ENCODE results near the gene SLIT2. TPM values are rescaled to one million over a fixed set of nuclear protein-coding genes. Genes with fewer than 3 reads are reported as not detected.

Gene SLIT2
- total RNA-seq, 2 experiments from 2014 or later: not detected

- no peak for DNase-seq
- no peak overlapping the region for H3K4me3 Mint-ChIP-seq
- no peaks in the 10 kb centered on the region for H3K27me3 Mint-ChIP-seq (ENCODE audit: low read depth)
- H3K9me3 Mint-ChIP-seq: no peaks in the 10 kb centered on the region
- intact Hi-C loops (cut with micrococcal nuclease): no loop called here
- CTCF ChIA-PET: no interaction called here
- H3K4me1 Mint-ChIP-seq (ENCODE audit: low read depth): no peaks in the 10 kb centered on the region
- H3K27ac Mint-ChIP-seq: no peak overlapping the region
- no peaks in the 10 kb centered on the region for H3K36me3 Mint-ChIP-seq (ENCODE audit: low read depth)
These were observed 38.1 kb downstream of the SLIT2 start for GRCh38 chr4:20289782-20290181.

- no peak for DNase-seq
- Mint-ChIP-seq H3K9me3 (no peaks in the 10 kb centered on the region), H3K27me3 (ENCODE audit: low read depth) (no peaks in the 10 kb centered on the region), H3K4me3 (no peak overlapping the region), H3K27ac (no peak overlapping the region), H3K4me1 (ENCODE audit: low read depth) (no peaks in the 10 kb centered on the region), H3K36me3 (ENCODE audit: low read depth) (no peaks in the 10 kb centered on the region)
- intact Hi-C loops (cut with micrococcal nuclease): no loop called here
- CTCF ChIA-PET: no interaction called here
These were observed 41.0 kb downstream of the SLIT2 start for GRCh38 chr4:20292739-20293138.

DNA sequence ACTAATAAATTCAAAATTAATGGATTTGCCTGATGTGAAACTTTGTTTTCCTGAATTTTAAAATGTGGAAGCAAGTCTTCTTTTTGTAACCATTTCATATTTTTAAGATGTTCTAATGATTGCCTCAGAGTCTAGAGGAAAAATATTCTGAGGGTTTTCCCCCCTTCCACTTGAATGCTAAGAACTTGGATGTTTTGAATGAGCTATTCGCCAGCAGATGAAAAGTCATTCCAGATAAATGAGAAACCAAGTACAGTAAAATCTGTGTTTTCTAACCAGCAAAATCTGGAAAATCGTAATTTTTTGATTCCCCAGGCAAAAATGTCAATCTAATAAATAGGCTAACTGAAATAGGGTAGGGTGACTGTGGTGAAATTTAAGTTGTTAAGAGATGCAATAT is 45.6 kb downstream of the SLIT2 start:
- DNase-seq: no peak
- H3K4me3 Mint-ChIP-seq: no peak overlapping the region
- intact Hi-C loops (cut with micrococcal nuclease): no loop called here
- no peaks in the 10 kb centered on the region for H3K4me1 Mint-ChIP-seq (ENCODE audit: low read depth)
- no peaks in the 10 kb centered on the region for H3K27me3 Mint-ChIP-seq (ENCODE audit: low read depth)
- H3K9me3 Mint-ChIP-seq: no peaks in the 10 kb centered on the region
- CTCF ChIA-PET: no interaction called here
- H3K36me3 Mint-ChIP-seq (ENCODE audit: low read depth): no peaks in the 10 kb centered on the region
- no peak overlapping the region for H3K27ac Mint-ChIP-seq

- CTCF ChIA-PET: interaction anchor here (0.7 kb wide), 1 partner anchor 20 kb away, joined by 5 read pairs; no protein-coding TSS in a partner anchor
- H3K4me3 Mint-ChIP-seq: no peak overlapping the region
- H3K36me3 Mint-ChIP-seq (ENCODE audit: low read depth): no peaks in the 10 kb centered on the region
- intact Hi-C loops (cut with micrococcal nuclease): no loop called here
- no peaks in the 10 kb centered on the region for H3K9me3 Mint-ChIP-seq
- H3K4me1 Mint-ChIP-seq (ENCODE audit: low read depth): no peaks in the 10 kb centered on the region
- no peak overlapping the region for H3K27ac Mint-ChIP-seq
- no peak for DNase-seq
- H3K27me3 Mint-ChIP-seq (ENCODE audit: low read depth): no peaks in the 10 kb centered on the region
These were observed 46.1 kb downstream of the SLIT2 start for GRCh38 chr4:20297783-20298182.

DNA sequence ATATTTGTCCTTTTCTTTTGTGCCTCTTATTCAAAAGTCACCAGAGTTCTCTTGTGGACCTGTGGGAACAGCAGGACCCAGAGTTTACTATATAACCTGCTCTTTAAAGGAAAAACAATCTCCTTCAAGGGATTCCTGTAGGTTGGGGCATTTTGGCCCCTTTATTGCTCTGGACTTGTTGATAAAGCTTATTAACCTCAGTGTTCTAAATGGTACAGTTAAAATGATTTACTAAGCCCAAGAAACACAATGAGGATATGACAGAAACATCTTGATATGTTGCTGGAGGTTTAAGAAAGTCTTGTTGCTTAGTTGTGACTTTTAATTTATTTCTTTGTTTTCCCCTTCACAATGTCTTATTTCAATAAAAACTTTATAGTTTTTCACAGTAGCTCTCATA is 46.8 kb downstream of the SLIT2 start:
- no peaks in the 10 kb centered on the region for H3K9me3 Mint-ChIP-seq
- DNase-seq: no peak
- no peak overlapping the region for H3K4me3 Mint-ChIP-seq
- H3K36me3 Mint-ChIP-seq (ENCODE audit: low read depth): no peaks in the 10 kb centered on the region
- CTCF ChIA-PET: interaction anchor here (0.7 kb wide), 1 partner anchor 20 kb away, joined by 5 read pairs; no protein-coding TSS in a partner anchor
- H3K27ac Mint-ChIP-seq: no peak overlapping the region
- H3K27me3 Mint-ChIP-seq (ENCODE audit: low read depth): no peaks in the 10 kb centered on the region
- intact Hi-C loops (cut with micrococcal nuclease): no loop called here
- no peaks in the 10 kb centered on the region for H3K4me1 Mint-ChIP-seq (ENCODE audit: low read depth)

DNA sequence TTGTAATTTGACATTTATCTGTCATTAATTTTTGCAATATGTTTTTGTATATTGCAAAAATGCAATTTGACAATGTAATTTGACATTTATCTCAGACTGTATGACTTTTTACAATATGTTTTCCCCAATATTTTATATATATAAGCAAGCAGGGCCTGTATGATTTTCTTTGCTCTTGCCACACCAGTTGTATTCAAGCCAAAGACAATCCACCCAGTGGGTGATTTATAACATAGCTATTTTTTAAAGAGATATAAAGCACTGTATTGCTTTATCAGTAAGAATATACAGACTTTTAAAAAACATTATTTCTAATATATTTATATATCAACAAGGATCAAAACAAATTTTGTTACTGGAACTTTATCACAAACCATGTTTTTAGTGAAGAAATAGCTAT is 47.3 kb downstream of the SLIT2 start:
- Mint-ChIP-seq H3K27ac (no peak overlapping the region), H3K4me3 (no peak overlapping the region), H3K27me3 (ENCODE audit: low read depth) (no peaks in the 10 kb centered on the region), H3K36me3 (ENCODE audit: low read depth) (no peaks in the 10 kb centered on the region), H3K9me3 (no peaks in the 10 kb centered on the region), H3K4me1 (ENCODE audit: low read depth) (no peaks in the 10 kb centered on the region)
- intact Hi-C loops (cut with micrococcal nuclease): no loop called here
- CTCF ChIA-PET: interaction anchor here (0.8 to 1.0 kb wide), 2 partner anchors 9 to 1474 kb away, joined by 3 read pairs; no protein-coding TSS in a partner anchor
- DNase-seq: no peak

DNA sequence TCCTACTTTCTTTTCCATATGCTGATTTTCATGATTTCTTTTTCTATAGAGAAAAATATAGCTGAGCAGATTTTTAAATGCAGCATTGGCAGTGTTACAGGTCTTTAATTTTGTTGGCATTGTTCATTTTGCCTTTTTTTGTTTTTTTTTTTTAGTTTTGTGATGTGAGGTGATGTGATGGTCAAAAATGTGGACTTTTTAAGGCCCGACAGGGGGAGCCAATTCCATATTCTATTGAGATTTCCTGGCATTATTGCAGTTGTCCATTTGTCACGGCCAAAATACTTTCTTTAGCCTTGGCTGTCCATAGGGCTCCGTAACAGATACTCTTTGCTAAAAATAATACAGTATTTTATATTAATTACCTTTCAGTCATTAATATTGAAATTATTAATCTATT is 47.8 kb downstream of the SLIT2 start:
- no peak for DNase-seq
- Mint-ChIP-seq H3K36me3 (ENCODE audit: low read depth) (no peaks in the 10 kb centered on the region), H3K27ac (no peak overlapping the region), H3K9me3 (no peaks in the 10 kb centered on the region), H3K4me3 (no peak overlapping the region), H3K27me3 (ENCODE audit: low read depth) (no peaks in the 10 kb centered on the region), H3K4me1 (ENCODE audit: low read depth) (no peaks in the 10 kb centered on the region)
- CTCF ChIA-PET: interaction anchor here (0.8 to 1.0 kb wide), 2 partner anchors 9 to 1474 kb away, joined by 3 read pairs; no protein-coding TSS in a partner anchor
- intact Hi-C loops (cut with micrococcal nuclease): no loop called here

GRCh38 chr4:20301161-20301560 is 49.5 kb downstream of the SLIT2 start:
- H3K27ac Mint-ChIP-seq: no peak overlapping the region
- CTCF ChIA-PET: no interaction called here
- DNase-seq: no peak
- no peak overlapping the region for H3K4me3 Mint-ChIP-seq
- no peaks in the 10 kb centered on the region for H3K36me3 Mint-ChIP-seq (ENCODE audit: low read depth)
- no peaks in the 10 kb centered on the region for H3K4me1 Mint-ChIP-seq (ENCODE audit: low read depth)
- no peaks in the 10 kb centered on the region for H3K27me3 Mint-ChIP-seq (ENCODE audit: low read depth)
- H3K9me3 Mint-ChIP-seq: no peaks in the 10 kb centered on the region
- intact Hi-C loops (cut with micrococcal nuclease): no loop called here

Measured in activated naive CD4-positive, alpha-beta T cell treated with anti-CD3 and anti-CD28 coated beads for 36 hours (primary cell).